Activated naive CD8-positive, alpha-beta T cell treated with anti-CD3 and anti-CD28 coated beads, Interleukin-2, amount 10 ng/mL, durations not matched to agents 7 days and 5 days (primary cell): ENCODE results near the gene FASN. TPM values are rescaled to one million over a fixed set of nuclear protein-coding genes. Genes with fewer than 3 reads are reported as not detected.

Experiments
- ATAC-seq: fragments of 150-1000 bp; cut with Tn5 transposase; one replicate; pipeline ENCODE4 v1.10.0; 2021; ENCODE audit warnings: low read depth, moderate library complexity
- POLR2A ChIA-PET: fragments of 350-600 bp; sonication (Branson Sonifier 250); formaldehyde crosslinking; loops from one replicate; lab custom pipeline; 2021; ENCODE audit warnings: antibody characterized with exemption; lab: Charles Lee
- DNase-seq: peaks from one replicate; pipeline ENCODE4 v3.0.0; 2021
- H3K27ac Mint-ChIP-seq: one replicate; pipeline ENCODE4 v1.8.0; 2022; ENCODE audit warnings: mild to moderate bottlenecking, mixed read lengths
- H3K27me3 Mint-ChIP-seq: one replicate; pipeline ENCODE4 v1.8.0; 2022; ENCODE audit warnings: mild to moderate bottlenecking, moderate library complexity, mixed read lengths
- H3K36me3 Mint-ChIP-seq: one replicate; pipeline ENCODE4 v1.8.0; 2021; ENCODE audit warnings: mild to moderate bottlenecking, mixed read lengths
- H3K4me1 Mint-ChIP-seq: one replicate; pipeline ENCODE4 v1.8.0; 2021; ENCODE audit warnings: mixed read lengths
- H3K4me3 Mint-ChIP-seq: one replicate; pipeline ENCODE4 v1.8.0; 2022; ENCODE audit warnings: mild to moderate bottlenecking, moderate library complexity, mixed read lengths
- H3K9me3 Mint-ChIP-seq: one replicate; pipeline ENCODE4 v1.8.0; 2021; ENCODE audit warnings: mixed read lengths
- total RNA-seq, 2 experiments: library from RNA; stranded (reverse); gene quantifications; one replicate each; pipeline ENCODE4 v1.2.3, GENCODE V29; 2021

FASN gene
- total RNA-seq, 2 experiments from 2014 or later = 154 to 163 TPM

- Mint-ChIP-seq H3K36me3 (no peaks in the 10 kb centered on the region), H3K27me3 (no peaks in the 10 kb centered on the region), H3K27ac (no peak overlapping the region), H3K4me1 (peaks cover 5% of the 10 kb centered on the region), H3K4me3 (no peak overlapping the region), H3K9me3 (no peaks in the 10 kb centered on the region)
- POLR2A ChIA-PET = interaction anchor here (0.9 kb wide), 2 partner anchors 26 to 190 kb away, joined by 3 read pairs; no protein-coding TSS in a partner anchor
- DNase-seq (no peak), ATAC-seq (no peak)
Measured at GRCh38 chr17:82062984-82063368, 35.1 kb downstream of the FASN start.

- Mint-ChIP-seq H3K27me3 (no peaks in the 10 kb centered on the region), H3K4me3 (no peak overlapping the region), H3K27ac (no peak overlapping the region), H3K4me1 (peaks cover 5% of the 10 kb centered on the region), H3K36me3 (no peaks in the 10 kb centered on the region), H3K9me3 (no peaks in the 10 kb centered on the region)
- POLR2A ChIA-PET = interaction anchor here (0.9 kb wide), 1 partner anchor 189 kb away, joined by 3 read pairs; no protein-coding TSS in a partner anchor
- DNase-seq = no peak
- no peak for ATAC-seq
Measured at GRCh38 chr17:82062076-82062983, 35.7 kb downstream of the FASN start.

GRCh38 chr17:82061047-82061925, 36.8 kb downstream of the FASN start:
- H3K27ac Mint-ChIP-seq = no peak overlapping the region
- H3K9me3 Mint-ChIP-seq = no peaks in the 10 kb centered on the region

GRCh38 chr17:82060614-82061013, 37.4 kb downstream of the FASN start:
- POLR2A ChIA-PET = no interaction called here
- no peaks in the 10 kb centered on the region for H3K27me3 Mint-ChIP-seq

More at GRCh38 chr17:82061047-82061925, 36.8 kb downstream of the FASN start:
- ATAC-seq = no peak
- Mint-ChIP-seq H3K4me1 (peaks cover 2% of the 10 kb centered on the region), H3K27me3 (no peaks in the 10 kb centered on the region), H3K4me3 (no peak overlapping the region), H3K36me3 (no peaks in the 10 kb centered on the region)
- no peak for DNase-seq
- POLR2A ChIA-PET = no interaction called here

GRCh38 chr17:82060001-82060380, 38.0 kb downstream of the FASN start:
- DNase-seq (no peak), ATAC-seq (no peak)
- H3K27me3 Mint-ChIP-seq = no peaks in the 10 kb centered on the region
- POLR2A ChIA-PET = interaction anchor here (1.6 kb wide), 1 partner anchor 22 kb away, joined by 5 read pairs; the partner anchor contains the start of gene DCXR
- no peak overlapping the region for H3K4me3 Mint-ChIP-seq
- no peak overlapping the region for H3K27ac Mint-ChIP-seq
- no peaks in the 10 kb centered on the region for H3K9me3 Mint-ChIP-seq
- peaks cover 2% of the 10 kb centered on the region for H3K4me1 Mint-ChIP-seq
- no peaks in the 10 kb centered on the region for H3K36me3 Mint-ChIP-seq

More at GRCh38 chr17:82060614-82061013, 37.4 kb downstream of the FASN start:
- no peaks in the 10 kb centered on the region for H3K4me1 Mint-ChIP-seq
- no peak overlapping the region for H3K4me3 Mint-ChIP-seq
- no peaks in the 10 kb centered on the region for H3K9me3 Mint-ChIP-seq
- DNase-seq = no peak
- no peak overlapping the region for H3K27ac Mint-ChIP-seq
- no peak for ATAC-seq
- no peaks in the 10 kb centered on the region for H3K36me3 Mint-ChIP-seq

GRCh38 chr17:82059272-82060000, 38.6 kb downstream of the FASN start:
- Mint-ChIP-seq H3K4me3 (no peak overlapping the region), H3K27me3 (no peaks in the 10 kb centered on the region), H3K9me3 (no peaks in the 10 kb centered on the region), H3K4me1 (peaks cover 2% of the 10 kb centered on the region), H3K36me3 (no peaks in the 10 kb centered on the region), H3K27ac (no peak overlapping the region)
- no peak for DNase-seq
- POLR2A ChIA-PET = interaction anchor here (1.6 kb wide), 1 partner anchor 22 kb away, joined by 5 read pairs; the partner anchor contains the start of gene DCXR
- no peak for ATAC-seq

- H3K36me3 Mint-ChIP-seq = no peaks in the 10 kb centered on the region
- POLR2A ChIA-PET = interaction anchor here (1.6 kb wide), 1 partner anchor 21 kb away, joined by 5 read pairs; the partner anchor contains the start of gene DCXR
- H3K27me3 Mint-ChIP-seq = no peaks in the 10 kb centered on the region
- ATAC-seq (no peak), DNase-seq (no peak)
- H3K27ac Mint-ChIP-seq = no peak overlapping the region
- no peaks in the 10 kb centered on the region for H3K9me3 Mint-ChIP-seq
- H3K4me3 Mint-ChIP-seq = no peak overlapping the region
- peaks cover 2% of the 10 kb centered on the region for H3K4me1 Mint-ChIP-seq
Measured at GRCh38 chr17:82058855-82059249, 39.2 kb downstream of the FASN start.

- ATAC-seq (no peak), DNase-seq (no peak)
- H3K27me3 Mint-ChIP-seq = no peaks in the 10 kb centered on the region
- H3K27ac Mint-ChIP-seq = no peak overlapping the region
- H3K9me3 Mint-ChIP-seq = no peaks in the 10 kb centered on the region
- no peak overlapping the region for H3K4me3 Mint-ChIP-seq
- H3K4me1 Mint-ChIP-seq = peaks cover 2% of the 10 kb centered on the region
- POLR2A ChIA-PET = no interaction called here
- H3K36me3 Mint-ChIP-seq = no peaks in the 10 kb centered on the region
Measured at GRCh38 chr17:82058230-82058854, 39.7 kb downstream of the FASN start.

GRCh38 chr17:82056729-82057621, 41.1 kb downstream of the FASN start:
- peaks cover 4% of the 10 kb centered on the region for H3K4me1 Mint-ChIP-seq
- H3K4me3 Mint-ChIP-seq = no peak overlapping the region
- H3K27me3 Mint-ChIP-seq = no peaks in the 10 kb centered on the region
- DNase-seq (no peak), ATAC-seq (no peak)
- no peaks in the 10 kb centered on the region for H3K9me3 Mint-ChIP-seq
- POLR2A ChIA-PET = interaction anchor here (0.5 to 1.6 kb wide), 2 partner anchors 9 to 10 kb away, joined by 4 to 7 read pairs; partner anchors contain the start of gene DUS1L
- H3K27ac Mint-ChIP-seq = no peak overlapping the region
- H3K36me3 Mint-ChIP-seq = no peaks in the 10 kb centered on the region

- no peaks in the 10 kb centered on the region for H3K36me3 Mint-ChIP-seq
- no peaks in the 10 kb centered on the region for H3K9me3 Mint-ChIP-seq
- POLR2A ChIA-PET = interaction anchor here (0.5 to 1.6 kb wide), 2 partner anchors 9 to 11 kb away, joined by 4 to 7 read pairs; partner anchors contain the start of gene DUS1L
- no peaks in the 10 kb centered on the region for H3K27me3 Mint-ChIP-seq
- DNase-seq (no peak), ATAC-seq (no peak)
- peak overlapping the region; percentile 34 for H3K27ac Mint-ChIP-seq
- H3K4me3 Mint-ChIP-seq = no peak overlapping the region
- H3K4me1 Mint-ChIP-seq = peaks cover 4% of the 10 kb centered on the region
Measured at GRCh38 chr17:82055965-82056728, 41.9 kb downstream of the FASN start.
